SK-N-SH (cell line): ENCODE results near the gene CEP120. TPM values are rescaled to one million over a fixed set of nuclear protein-coding genes. Genes with fewer than 3 reads are reported as not detected.

Experiments
- CTCF ChIA-PET: fragments of 300-600, 350-600 bp; formaldehyde crosslinking; extraction: SDS; loops from one replicate; lab custom pipeline; 2021; lab: Yijun Ruan, JAX
- POLR2A ChIA-PET: fragments of 350-600 bp; sonication (Branson Sonifier 250); formaldehyde crosslinking; extraction: SDS; loops from one replicate; lab custom pipeline; 2020; ENCODE audit warnings: antibody characterized with exemption, inconsistent platforms; lab: Yijun Ruan, JAX
- DNase-seq: peaks from one replicate; pipeline ENCODE4 v3.0.0; 2012
- H2AFZ ChIP-seq: fragments of 200-600 bp; sonication (generic); 2 replicates; pipeline ENCODE4 v1.8.1; 2016; ENCODE audit warnings: antibody characterized with exemption, mild to moderate bottlenecking, low read depth
- H3F3A ChIP-seq: fragments of 200-600 bp; sonication (generic); replicated peaks from 2 replicates; pipeline ENCODE3; 2016; ENCODE audit warnings: antibody characterized with exemption, mild to moderate bottlenecking; ENCODE audit not compliant: insufficient read depth
- H3K27ac ChIP-seq, 2 experiments: fragments of 200-500 bp in 1 of 2; fragments of 200-600 bp in 1 of 2; sonication (Bioruptor generic) in 1 of 2; sonication (generic), shearing (Covaris generic) in 1 of 2; 2 replicates each; pipeline versions ENCODE4 v1.5.1 to v1.6.1; 2014 to 2016; ENCODE audit warnings: low read depth in 2 of 2, inconsistent platforms in 1 of 2, low read length in 1 of 2, mild to moderate bottlenecking in 1 of 2, mixed read lengths in 1 of 2
- H3K27me3 ChIP-seq: fragments of 200-600 bp; sonication (generic), shearing (Covaris generic); 2 replicates; pipeline ENCODE4 v1.6.1; 2016; ENCODE audit warnings: mixed run types; ENCODE audit not compliant: insufficient read depth
- H3K36me3 ChIP-seq, 2 experiments: fragments of 200-500 bp in 1 of 2; fragments of 200-600 bp in 1 of 2; sonication (Bioruptor generic) in 1 of 2; sonication (generic) in 1 of 2; replicated peaks in 1 of 2; 2 replicates each; pipeline versions ENCODE3 to v1.5.1; 2014 to 2016; ENCODE audit warnings: low read length in 1 of 2, mild to moderate bottlenecking in 1 of 2; ENCODE audit not compliant: insufficient read depth in 2 of 2, control insufficient read depth in 1 of 2
- H3K4me1 ChIP-seq, 2 experiments: fragments of 200-500 bp in 1 of 2; fragments of 200-600 bp in 1 of 2; sonication (Bioruptor generic) in 1 of 2; sonication (generic), shearing (Covaris generic) in 1 of 2; 2 replicates each; pipeline versions ENCODE4 v1.5.1 to v1.6.1; 2014 to 2016; ENCODE audit warnings: low read depth in 1 of 2, low read length in 1 of 2, mixed run types in 1 of 2; ENCODE audit not compliant: insufficient read depth in 2 of 2, control insufficient read depth in 1 of 2
- H3K4me2 ChIP-seq: fragments of 200-600 bp; sonication (generic), shearing (Covaris generic); 2 replicates; pipeline ENCODE4 v1.6.1; 2017; ENCODE audit warnings: mixed run types
- H3K4me3 ChIP-seq, 2 experiments: fragments of 200-500 bp in 1 of 2; fragments of 200-600 bp in 1 of 2; sonication (Bioruptor generic) in 1 of 2; sonication (generic), shearing (Covaris generic) in 1 of 2; 2 replicates each; pipeline versions ENCODE4 v1.5.1 to v1.8.1; 2014 to 2016; ENCODE audit warnings: low read depth in 2 of 2, inconsistent platforms in 1 of 2, low read length in 1 of 2, mild to moderate bottlenecking in 1 of 2, mixed read lengths in 1 of 2, moderate library complexity in 1 of 2
- H3K79me2 ChIP-seq: fragments of 200-600 bp; sonication (generic); 2 replicates; pipeline ENCODE4 v1.8.1; 2017; ENCODE audit warnings: mild to moderate bottlenecking; ENCODE audit not compliant: insufficient read depth
- H3K9ac ChIP-seq: fragments of 200-600 bp; sonication (generic); 2 replicates; pipeline ENCODE4 v1.6.1; 2017; ENCODE audit warnings: mixed run types
- H3K9me2 ChIP-seq: fragments of 200-600 bp; sonication (generic); 2 replicates; pipeline ENCODE4 v1.6.1; 2017; ENCODE audit warnings: mixed run types
- H3K9me3 ChIP-seq: fragments of 200-600 bp; sonication (generic); 2 replicates; pipeline ENCODE4 v1.6.1; 2017; ENCODE audit warnings: mixed run types, mild to moderate bottlenecking, moderate library complexity
- H4K20me1 ChIP-seq: fragments of 200-600 bp; sonication (generic); 2 replicates; pipeline ENCODE4 v1.6.1; 2017; ENCODE audit warnings: mild to moderate bottlenecking, mixed run types; ENCODE audit not compliant: insufficient read depth
- FOSL2 ChIP-seq: IDR thresholded peaks from 2 replicates; pipeline ENCODE4 v1.4.0; 2012; ENCODE audit warnings: low read depth, mild to moderate bottlenecking, moderate library complexity, borderline replicate concordance
- FOXJ3 ChIP-seq: sonication (generic); formaldehyde crosslinking; IDR thresholded peaks from 2 replicates; pipeline ENCODE4 v1.5.1; 2020; ENCODE audit warnings: mild to moderate bottlenecking, missing genetic modification reagents
- JUND ChIP-seq: IDR thresholded peaks from 2 replicates; pipeline ENCODE4 v1.4.0; 2012
- MXI1 ChIP-seq: IDR thresholded peaks from 2 replicates; pipeline ENCODE4 v1.6.1; 2012; ENCODE audit warnings: mild to moderate bottlenecking, low read depth, low read length, improper control_type of control experiment
- NRF1 ChIP-seq: IDR thresholded peaks from 2 replicates; pipeline ENCODE4 v1.6.1; 2012; ENCODE audit warnings: low read depth, mild to moderate bottlenecking, low read length
- RCOR1 ChIP-seq: fragments of 150-350 bp; IDR thresholded peaks from 2 replicates; pipeline ENCODE4 v1.6.1; 2017; ENCODE audit warnings: antibody characterized with exemption, low read length
- RXRA ChIP-seq: IDR thresholded peaks from 2 replicates; pipeline ENCODE4 v1.4.0; 2012; ENCODE audit warnings: low read depth, mild to moderate bottlenecking, borderline replicate concordance
- TCF12 ChIP-seq: IDR thresholded peaks from 2 replicates; pipeline ENCODE4 v1.4.0; 2012
- WGBS: methylation state at CpG from one replicate; pipeline ENCODE4 v1.1.6; 2017; ENCODE audit warnings: low lambda C conversion rate; 5-methylcytosine and 5-hydroxymethylcytosine counted together
- polyA plus RNA-seq, 3 experiments: library from polyadenylated mRNA; depleted of rRNA; stranded (reverse); fragments of >200 nt; gene quantifications; 2 replicates each; pipeline ENCODE4 v1.2.3, GENCODE V29; 2012
- TF ChIP-seq, protein P1 (sequence below): fragments of 200-600 bp; sonication (generic); IDR thresholded peaks from 2 replicates; pipeline ENCODE4 v1.6.1; 2017; ENCODE audit warnings: antibody characterized with exemption, mild to moderate bottlenecking, moderate library complexity

Gene CEP120
- polyA plus RNA-seq, 1 of the 3 experiments (the other 2 are of a cell fraction) = 5.0 TPM

DNA sequence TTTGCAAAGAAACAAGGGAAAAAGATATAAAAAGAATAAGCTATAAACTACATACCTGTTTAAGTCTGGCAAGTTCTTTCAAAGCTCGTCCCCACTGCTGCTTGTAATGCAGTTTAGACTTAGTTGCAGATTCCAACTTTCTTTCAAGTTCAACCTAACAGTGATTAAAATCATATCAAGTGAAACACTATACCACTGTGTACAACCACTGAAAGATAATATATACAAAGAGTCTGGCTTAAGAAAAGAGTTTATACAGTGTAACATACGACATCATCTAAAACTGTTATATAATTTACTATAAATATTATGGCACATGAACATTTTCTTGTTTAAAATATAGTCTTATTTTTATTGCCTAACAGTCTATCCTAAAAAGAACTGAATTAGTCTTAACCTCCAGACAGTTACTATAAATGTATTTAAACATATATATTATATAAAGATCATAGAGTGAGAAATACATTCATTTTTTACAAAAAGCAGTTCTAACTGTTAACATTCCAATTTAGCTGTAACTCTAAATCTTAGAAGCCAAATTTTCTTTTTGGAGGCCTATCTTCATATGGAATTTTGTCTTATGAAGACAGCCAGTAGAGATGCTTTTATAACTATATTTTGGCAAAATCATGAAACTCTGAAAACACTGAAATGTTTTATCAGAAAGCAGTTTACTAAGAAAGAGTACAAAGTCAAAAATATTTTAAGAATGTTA is 58.6 kb downstream of the CEP120 start:
- CTCF ChIA-PET = interaction anchor here (0.9 kb wide), 1 partner anchor 848 kb away, joined by 4 read pairs; no protein-coding TSS in a partner anchor
- Histone ChIP-seq H3K79me2 (no peaks in the 10 kb centered on the region), H3K27me3 (no peaks in the 10 kb centered on the region), H3K4me1 (no peaks in the 10 kb centered on the region; a peak in 1 of 4 replicates), H3K9ac (no peak overlapping the region), H3K27ac (no peak overlapping the region), H3K36me3 (peaks cover 19 to 35% of the 10 kb centered on the region in 2 experiments), H3K4me3 (no peak overlapping the region), H4K20me1 (no peaks in the 10 kb centered on the region), H2AFZ (no peak overlapping the region), H3K9me2 (no peaks in the 10 kb centered on the region; the same call in 1 of the 2 replicates), H3K9me3 (no peaks in the 10 kb centered on the region), H3F3A (peaks cover 5% of the 10 kb centered on the region), H3K4me2 (no peak overlapping the region)
- WGBS = 90% methylated on average over 2 of the region's 2 CpGs
- DNase-seq = no peak
- no peak for TF ChIP-seq FOSL2
- TF ChIP-seq RCOR1 = no peak
- TF ChIP-seq MXI1 = no peak
- POLR2A ChIA-PET = no interaction called here

DNA sequence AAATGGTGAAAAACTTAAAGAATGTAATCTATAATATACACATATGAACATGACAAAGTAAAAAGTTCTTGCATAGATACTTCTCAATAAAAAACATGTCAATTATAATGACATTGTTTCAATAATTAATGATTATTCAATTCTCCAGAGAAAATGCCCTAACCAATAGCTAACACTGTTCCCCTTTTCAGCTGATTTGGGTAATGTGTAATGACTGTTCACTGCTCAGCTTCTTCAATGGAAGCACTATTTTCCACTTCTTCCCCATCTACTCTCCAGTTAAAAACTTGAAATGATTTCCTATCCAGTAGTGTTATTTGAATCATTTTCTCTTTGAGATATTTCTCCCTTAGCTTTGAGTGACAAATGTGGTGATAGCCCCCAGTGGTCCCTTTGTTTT is 62.3 kb downstream of the CEP120 start:
- no peak overlapping the region for H3K4me2 ChIP-seq
- H3K79me2 ChIP-seq = no peaks in the 10 kb centered on the region
- no peaks in the 10 kb centered on the region for H4K20me1 ChIP-seq
- H3K9me2 ChIP-seq = no peaks in the 10 kb centered on the region; the same call in 1 of the 2 replicates
- no peak for DNase-seq
- H3K27ac ChIP-seq = no peak overlapping the region
- H2AFZ ChIP-seq = no peak overlapping the region
- H3K4me3 ChIP-seq = no peak overlapping the region
- no peaks in the 10 kb centered on the region; a peak in 1 of 4 replicates for H3K4me1 ChIP-seq
- H3F3A ChIP-seq = no peaks in the 10 kb centered on the region
- POLR2A ChIA-PET = no interaction called here
- TF ChIP-seq TCF12 = no peak
- TF ChIP-seq RCOR1 = no peak
- TF ChIP-seq NRF1 = no peak
- TF ChIP-seq, protein P1, sequence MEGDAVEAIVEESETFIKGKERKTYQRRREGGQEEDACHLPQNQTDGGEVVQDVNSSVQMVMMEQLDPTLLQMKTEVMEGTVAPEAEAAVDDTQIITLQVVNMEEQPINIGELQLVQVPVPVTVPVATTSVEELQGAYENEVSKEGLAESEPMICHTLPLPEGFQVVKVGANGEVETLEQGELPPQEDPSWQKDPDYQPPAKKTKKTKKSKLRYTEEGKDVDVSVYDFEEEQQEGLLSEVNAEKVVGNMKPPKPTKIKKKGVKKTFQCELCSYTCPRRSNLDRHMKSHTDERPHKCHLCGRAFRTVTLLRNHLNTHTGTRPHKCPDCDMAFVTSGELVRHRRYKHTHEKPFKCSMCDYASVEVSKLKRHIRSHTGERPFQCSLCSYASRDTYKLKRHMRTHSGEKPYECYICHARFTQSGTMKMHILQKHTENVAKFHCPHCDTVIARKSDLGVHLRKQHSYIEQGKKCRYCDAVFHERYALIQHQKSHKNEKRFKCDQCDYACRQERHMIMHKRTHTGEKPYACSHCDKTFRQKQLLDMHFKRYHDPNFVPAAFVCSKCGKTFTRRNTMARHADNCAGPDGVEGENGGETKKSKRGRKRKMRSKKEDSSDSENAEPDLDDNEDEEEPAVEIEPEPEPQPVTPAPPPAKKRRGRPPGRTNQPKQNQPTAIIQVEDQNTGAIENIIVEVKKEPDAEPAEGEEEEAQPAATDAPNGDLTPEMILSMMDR = no peak
- TF ChIP-seq RXRA = no peak
- TF ChIP-seq JUND = no peak
- H3K36me3 ChIP-seq = peaks cover 38 to 48% of the 10 kb centered on the region in 2 experiments
- no peaks in the 10 kb centered on the region for H3K27me3 ChIP-seq
- CTCF ChIA-PET = interaction anchor here (1.4 to 2.1 kb wide), 4 partner anchors 11 to 845 kb away, joined by 3 to 9 read pairs (median 4); no protein-coding TSS in a partner anchor
- H3K9me3 ChIP-seq = no peaks in the 10 kb centered on the region
- H3K9ac ChIP-seq = no peak overlapping the region

DNA sequence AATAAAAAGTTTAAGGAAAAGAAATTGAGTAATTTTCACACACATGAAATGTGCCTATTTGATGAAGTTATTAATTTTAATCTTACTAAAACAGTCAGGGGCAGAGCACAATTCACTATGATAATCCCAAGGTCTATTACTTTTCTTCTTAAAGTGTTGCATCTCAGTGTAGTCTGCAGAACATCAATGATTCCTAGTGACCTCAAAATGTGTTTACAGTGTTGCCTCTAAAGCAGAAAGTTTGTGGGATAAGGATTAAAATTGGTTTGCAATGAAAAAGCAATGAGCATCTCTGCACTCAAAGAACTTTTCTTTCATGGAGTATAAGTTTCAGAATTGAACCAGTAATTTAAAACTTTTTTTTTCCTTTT is 63.0 kb downstream of the CEP120 start:
- H3K4me1 ChIP-seq = no peaks in the 10 kb centered on the region; a peak in 1 of 4 replicates
- no peak overlapping the region for H3K9ac ChIP-seq
- peaks cover 38 to 48% of the 10 kb centered on the region in 2 experiments for H3K36me3 ChIP-seq
- H3K4me2 ChIP-seq = no peak overlapping the region
- no peaks in the 10 kb centered on the region for H4K20me1 ChIP-seq
- H3K27me3 ChIP-seq = no peaks in the 10 kb centered on the region
- POLR2A ChIA-PET = no interaction called here
- TF ChIP-seq FOXJ3 = no peak
- H3K9me2 ChIP-seq = no peaks in the 10 kb centered on the region; the same call in 1 of the 2 replicates
- H2AFZ ChIP-seq = no peak overlapping the region
- H3K79me2 ChIP-seq = no peaks in the 10 kb centered on the region
- no peak overlapping the region for H3K4me3 ChIP-seq
- H3K9me3 ChIP-seq = no peaks in the 10 kb centered on the region
- no peak for DNase-seq
- no peak overlapping the region for H3K27ac ChIP-seq
- CTCF ChIA-PET = interaction anchor here (1.4 to 1.5 kb wide), 4 partner anchors 8 to 844 kb away, joined by 3 to 5 read pairs (median 4); no protein-coding TSS in a partner anchor
- H3F3A ChIP-seq = no peaks in the 10 kb centered on the region
